Adrenal gland (tissue), 5 donors: Measurements from ENCODE around the gene CAMK1.

ENCODE experiments used
- POLR2A ChIP-seq, 2 donors: fragments of 450-650 bp; IDR thresholded peaks; one replicate each; pipeline ENCODE4 v1.6.1; 2017; ENCODE audit warnings: antibody characterized with exemption in 2 of 2, mild to moderate bottlenecking in 2 of 2, moderate library complexity in 1 of 2
- TF ChIP-seq, protein P1 (sequence below), 6 experiments: fragments of 450-650 bp in 4 of 6; fragments of 200-600 bp in 2 of 6; sonication (generic) in 1 of 6; IDR thresholded peaks; 1 replicate in 5 of 6; 2 replicates in 1 of 6; pipeline versions ENCODE4 v1.5.1 to v1.8.0; 2016 to 2021; ENCODE audit warnings: antibody characterized with exemption in 6 of 6, mild to moderate bottlenecking in 2 of 6, moderate library complexity in 1 of 6
- donor health status: DM: no; HTN: no; CAD: no.

DNA sequence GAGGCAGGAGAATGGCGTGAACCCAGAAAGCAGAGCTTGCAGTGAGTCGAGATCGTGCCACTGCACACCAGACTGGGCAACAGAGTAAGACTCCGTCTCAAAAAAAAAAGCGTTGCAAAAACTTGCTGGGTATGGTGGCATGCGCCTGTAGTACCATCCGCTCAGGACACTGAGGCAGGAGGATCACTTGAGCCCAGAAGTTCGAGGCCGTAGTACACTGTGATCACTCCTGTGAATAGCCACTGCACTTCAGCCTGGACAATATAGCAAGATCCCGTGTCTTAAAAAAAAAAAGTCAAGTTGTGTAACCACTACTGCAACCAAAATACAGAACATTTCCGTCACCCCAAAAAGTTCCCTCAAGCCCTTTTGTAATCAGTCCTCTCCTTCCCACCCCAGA lies 24.7 kb upstream of the CAMK1 start:
- TF ChIP-seq, protein P1, sequence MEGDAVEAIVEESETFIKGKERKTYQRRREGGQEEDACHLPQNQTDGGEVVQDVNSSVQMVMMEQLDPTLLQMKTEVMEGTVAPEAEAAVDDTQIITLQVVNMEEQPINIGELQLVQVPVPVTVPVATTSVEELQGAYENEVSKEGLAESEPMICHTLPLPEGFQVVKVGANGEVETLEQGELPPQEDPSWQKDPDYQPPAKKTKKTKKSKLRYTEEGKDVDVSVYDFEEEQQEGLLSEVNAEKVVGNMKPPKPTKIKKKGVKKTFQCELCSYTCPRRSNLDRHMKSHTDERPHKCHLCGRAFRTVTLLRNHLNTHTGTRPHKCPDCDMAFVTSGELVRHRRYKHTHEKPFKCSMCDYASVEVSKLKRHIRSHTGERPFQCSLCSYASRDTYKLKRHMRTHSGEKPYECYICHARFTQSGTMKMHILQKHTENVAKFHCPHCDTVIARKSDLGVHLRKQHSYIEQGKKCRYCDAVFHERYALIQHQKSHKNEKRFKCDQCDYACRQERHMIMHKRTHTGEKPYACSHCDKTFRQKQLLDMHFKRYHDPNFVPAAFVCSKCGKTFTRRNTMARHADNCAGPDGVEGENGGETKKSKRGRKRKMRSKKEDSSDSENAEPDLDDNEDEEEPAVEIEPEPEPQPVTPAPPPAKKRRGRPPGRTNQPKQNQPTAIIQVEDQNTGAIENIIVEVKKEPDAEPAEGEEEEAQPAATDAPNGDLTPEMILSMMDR (IDR thresholded peaks at IDR 0.05) = no peak
- no peak for TF ChIP-seq POLR2A (IDR thresholded peaks at IDR 0.05)
